ENCODE measurements around the gene TNFAIP8L2.
A peak's percentile ranks its signal among the peaks of the same experiment; 100 is the strongest.

TNFAIP8L2 gene

GRCh38 chr1:151145304-151146071, 11.0 kb upstream of the TNFAIP8L2 start:
- in situ Hi-C loops (cut with HindIII; ENCODE audit: low sequenced_read_pairs) = no loop called here
- DNase-seq (ENCODE audit: low read depth, low spot score) = no peak
- no peak for TF ChIP-seq CTCF (IDR thresholded peaks at IDR 0.05; ENCODE audit: low read depth, low read length)
- H3K4me3 ChIP-seq (ENCODE audit: low read depth, low read length) = peak overlapping the region; percentile 61

DNA sequence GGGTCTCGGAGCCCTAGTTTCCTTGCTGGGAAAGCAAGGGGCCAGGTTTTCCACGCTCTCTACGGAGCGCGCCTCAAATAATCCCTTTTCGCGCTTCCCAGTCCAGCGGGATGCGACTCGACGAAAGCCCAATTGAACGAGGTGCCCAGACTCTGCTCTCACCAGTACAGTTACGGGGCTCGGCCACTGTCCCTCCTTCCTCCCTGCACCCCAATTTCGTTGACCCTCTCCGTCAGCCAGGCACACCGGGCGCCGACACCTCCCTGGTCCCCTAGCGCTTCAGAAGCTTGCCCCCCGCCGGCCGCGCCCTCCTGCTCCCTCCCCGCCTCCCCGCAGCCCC, 10.4 kb upstream of the TNFAIP8L2 start:
- in situ Hi-C loops (cut with HindIII; ENCODE audit: low sequenced_read_pairs) = no loop called here
- TF ChIP-seq CTCF (IDR thresholded peaks at IDR 0.05; ENCODE audit: low read depth, low read length) = no peak
- H3K4me3 ChIP-seq (ENCODE audit: low read depth, low read length) = peak overlapping the region; percentile 61
- DNase-seq (ENCODE audit: low read depth, low spot score) = no peak

DNA sequence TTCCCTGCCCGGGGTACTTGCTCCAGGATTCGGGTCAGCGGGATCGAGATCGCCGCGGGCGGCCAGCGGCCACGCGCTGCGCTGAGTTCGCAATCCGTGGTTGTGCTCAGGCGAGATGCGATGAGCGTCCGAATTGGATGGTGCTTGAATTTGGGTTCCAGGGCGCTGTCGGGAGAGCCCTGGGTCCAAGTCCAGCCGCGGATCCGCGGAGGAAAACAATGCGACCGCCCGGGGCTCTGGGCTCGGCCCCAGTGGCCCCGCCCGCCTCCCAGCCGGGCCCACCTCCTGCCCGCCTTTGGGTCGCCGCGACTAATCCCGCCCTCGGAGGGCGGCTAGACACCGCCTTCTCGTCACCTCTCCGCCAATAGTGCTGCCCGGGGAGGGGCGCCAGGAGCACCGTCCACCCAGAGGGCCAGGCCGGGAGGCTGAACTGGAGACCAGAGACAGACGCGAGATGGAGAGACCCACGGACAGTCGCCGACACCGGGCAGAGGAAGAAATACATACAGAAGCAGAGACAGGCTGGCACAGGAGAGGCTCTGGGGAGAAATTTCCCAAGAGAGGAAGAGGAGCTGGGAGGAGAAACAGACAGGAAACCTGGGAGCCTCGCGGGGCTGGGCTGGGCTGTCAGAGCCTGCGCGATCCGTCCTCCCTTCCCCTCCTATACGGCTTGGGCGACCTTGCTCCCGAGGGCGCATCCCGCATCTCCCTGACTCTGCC, 9.9 kb upstream of the TNFAIP8L2 start, which contains the start of gene SEMA6C:
SEMA6C (minus strand) TSS at position 220 of the 720 bp plus-strand sequence. CDS start 4,010 bp downstream, outside the sequence.
- in situ Hi-C loops (cut with HindIII; ENCODE audit: low sequenced_read_pairs) = no loop called here
- peak; percentile 91 for DNase-seq (ENCODE audit: low read depth, low spot score)
- TF ChIP-seq CTCF (IDR thresholded peaks at IDR 0.05; ENCODE audit: low read depth, low read length) = no peak
- peak within 1 kb of the TSS; percentile 61 for H3K4me3 ChIP-seq (ENCODE audit: low read depth, low read length)

DNA sequence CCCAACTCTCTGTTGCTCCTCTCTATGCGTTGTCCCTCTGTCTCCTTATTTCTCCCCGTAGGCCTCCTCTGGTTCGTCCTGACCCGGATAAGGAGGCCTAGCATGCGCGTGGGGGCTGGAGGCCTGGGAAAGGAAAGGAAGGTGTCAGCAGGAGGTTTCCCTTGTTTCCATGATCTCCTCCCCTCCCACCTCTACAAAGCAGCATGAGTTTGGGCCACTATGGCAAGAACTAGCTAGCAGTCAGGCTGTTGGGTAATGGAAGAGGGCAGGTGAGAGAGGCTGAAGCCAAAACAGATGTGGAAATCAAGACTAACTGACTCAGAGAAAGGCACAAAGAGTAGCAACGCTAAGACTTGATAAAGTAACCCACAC, 9.3 kb upstream of the TNFAIP8L2 start:
- DNase-seq (ENCODE audit: low read depth, low spot score) = no peak
- peak overlapping the region; percentile 61 for H3K4me3 ChIP-seq (ENCODE audit: low read depth, low read length)
- no peak for TF ChIP-seq CTCF (IDR thresholded peaks at IDR 0.05; ENCODE audit: low read depth, low read length)
- in situ Hi-C loops (cut with HindIII; ENCODE audit: low sequenced_read_pairs) = no loop called here

GRCh38 chr1:151147665-151148064, 8.8 kb upstream of the TNFAIP8L2 start:
- no peak overlapping the region for H3K4me3 ChIP-seq (ENCODE audit: low read depth, low read length)
- DNase-seq (ENCODE audit: low read depth, low spot score) = no peak
- TF ChIP-seq CTCF (IDR thresholded peaks at IDR 0.05; ENCODE audit: low read depth, low read length) = no peak
- in situ Hi-C loops (cut with HindIII; ENCODE audit: low sequenced_read_pairs) = no loop called here

- H3K4me3 ChIP-seq (ENCODE audit: low read depth, low read length) = no peak overlapping the region
- DNase-seq (ENCODE audit: low read depth, low spot score) = no peak
- in situ Hi-C loops (cut with HindIII; ENCODE audit: low sequenced_read_pairs) = no loop called here
These were observed 650 bp downstream of the TNFAIP8L2 start for GRCh38 chr1:151157067-151157531.

More at GRCh38 chr1:151157067-151157531, 650 bp downstream of the TNFAIP8L2 start:
- TF ChIP-seq CTCF (IDR thresholded peaks at IDR 0.05; ENCODE audit: low read depth, low read length) = no peak

Data from astrocyte of the spinal cord (primary cell).